ENCODE measurements around the gene TPX2.
"Not testable (repeated sequence)": the region's sequence is repeated elsewhere in the genome, so short reads cannot be mapped to it uniquely, and the experiment has no call there.

TPX2 gene

DNA sequence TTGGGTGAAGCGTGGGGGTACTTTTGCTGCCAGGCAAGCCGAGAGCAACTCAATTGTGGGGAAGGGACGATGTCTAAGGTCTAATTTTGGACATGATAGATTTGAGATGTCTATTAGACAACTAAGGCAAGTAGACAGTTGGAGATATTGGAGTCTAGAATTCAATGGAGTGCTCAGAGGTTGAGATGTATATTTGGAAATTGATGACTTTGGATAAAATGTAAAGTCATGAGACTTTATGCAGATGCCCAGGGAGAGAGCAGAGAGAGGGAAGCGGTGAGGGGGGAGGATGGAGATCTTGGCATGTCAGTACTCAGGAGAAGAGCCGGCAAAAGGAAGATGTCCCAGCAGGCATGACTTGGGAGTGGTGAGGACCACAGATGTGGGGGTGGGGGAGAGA lies 87.0 kb downstream of the TPX2 start:
- TF ChIP-seq, protein P1, sequence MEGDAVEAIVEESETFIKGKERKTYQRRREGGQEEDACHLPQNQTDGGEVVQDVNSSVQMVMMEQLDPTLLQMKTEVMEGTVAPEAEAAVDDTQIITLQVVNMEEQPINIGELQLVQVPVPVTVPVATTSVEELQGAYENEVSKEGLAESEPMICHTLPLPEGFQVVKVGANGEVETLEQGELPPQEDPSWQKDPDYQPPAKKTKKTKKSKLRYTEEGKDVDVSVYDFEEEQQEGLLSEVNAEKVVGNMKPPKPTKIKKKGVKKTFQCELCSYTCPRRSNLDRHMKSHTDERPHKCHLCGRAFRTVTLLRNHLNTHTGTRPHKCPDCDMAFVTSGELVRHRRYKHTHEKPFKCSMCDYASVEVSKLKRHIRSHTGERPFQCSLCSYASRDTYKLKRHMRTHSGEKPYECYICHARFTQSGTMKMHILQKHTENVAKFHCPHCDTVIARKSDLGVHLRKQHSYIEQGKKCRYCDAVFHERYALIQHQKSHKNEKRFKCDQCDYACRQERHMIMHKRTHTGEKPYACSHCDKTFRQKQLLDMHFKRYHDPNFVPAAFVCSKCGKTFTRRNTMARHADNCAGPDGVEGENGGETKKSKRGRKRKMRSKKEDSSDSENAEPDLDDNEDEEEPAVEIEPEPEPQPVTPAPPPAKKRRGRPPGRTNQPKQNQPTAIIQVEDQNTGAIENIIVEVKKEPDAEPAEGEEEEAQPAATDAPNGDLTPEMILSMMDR (conservative IDR thresholded peaks at IDR 0.05; ENCODE audit: low read length) = no peak
- no peak overlapping the region for H3K4me3 ChIP-seq (ENCODE audit: low read length)
- no peak for DNase-seq (ENCODE audit: low read depth)

DNA sequence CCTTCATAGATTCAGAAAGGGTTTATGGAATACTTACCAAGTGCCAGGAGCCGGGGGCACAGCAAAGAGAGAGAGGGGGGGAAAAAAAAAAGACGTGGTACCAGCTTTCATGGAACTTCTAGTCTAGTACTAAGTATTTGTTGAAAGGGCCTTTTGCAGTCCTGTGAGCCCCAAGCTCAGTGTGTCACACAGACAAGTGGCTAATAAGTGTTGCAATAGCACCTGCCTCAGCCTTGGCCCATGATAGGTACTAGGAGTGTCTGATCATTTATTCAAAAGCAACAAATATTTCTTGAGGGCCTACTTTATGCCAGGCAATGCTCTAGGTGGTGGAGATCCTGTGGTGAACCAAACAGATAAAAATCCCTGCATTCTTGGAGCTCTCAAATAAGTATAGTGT lies 88.0 kb downstream of the TPX2 start:
- no peak overlapping the region for H3K4me3 ChIP-seq (ENCODE audit: low read length)
- no peak for DNase-seq (ENCODE audit: low read depth)
- TF ChIP-seq, protein P1 (conservative IDR thresholded peaks at IDR 0.05; ENCODE audit: low read length) = no peak

DNA sequence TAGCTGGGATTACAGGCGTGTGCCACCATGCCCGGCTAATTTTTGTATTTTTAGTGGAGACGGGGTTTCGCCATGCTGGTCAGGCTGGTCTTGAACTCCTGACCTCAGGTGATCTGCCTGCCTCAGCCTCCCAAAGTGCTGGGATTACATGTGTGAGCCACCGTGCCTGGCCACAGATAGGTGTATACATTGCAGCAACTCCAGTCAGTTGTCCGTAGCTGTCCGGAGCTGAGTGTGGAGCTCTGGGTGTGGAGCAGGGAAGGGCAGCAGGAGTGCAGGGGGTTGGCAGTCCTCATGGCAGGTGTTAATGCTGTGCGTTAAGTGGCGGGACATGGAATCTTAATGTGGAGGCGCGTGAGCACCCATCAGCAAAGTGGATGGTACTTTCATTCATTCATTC lies 88.9 kb downstream of the TPX2 start:
- not testable (repeated sequence) for H3K4me3 ChIP-seq (ENCODE audit: low read length); DNase-seq (ENCODE audit: low read depth)

DNA sequence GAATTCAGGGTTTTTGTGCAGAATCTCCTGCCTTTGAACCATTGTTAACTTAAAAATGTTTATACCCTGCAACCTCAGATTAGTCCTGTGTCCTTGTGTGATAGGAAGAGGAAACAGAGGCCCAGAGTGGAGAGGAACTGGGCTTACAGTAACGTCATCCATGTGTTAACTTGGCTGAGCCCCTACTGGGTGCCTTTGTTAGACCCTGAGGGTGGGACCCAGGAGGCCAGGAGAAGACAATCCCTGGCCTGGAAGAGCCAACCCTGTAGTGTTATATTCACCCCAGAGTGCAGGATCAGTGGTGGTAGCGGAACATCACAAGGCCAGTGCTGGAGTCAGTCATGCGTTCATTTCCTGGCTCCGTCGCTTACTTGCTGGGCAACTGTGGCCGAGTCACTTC lies 90.6 kb downstream of the TPX2 start:
- no peak overlapping the region for H3K4me3 ChIP-seq (ENCODE audit: low read length)
- TF ChIP-seq, protein P1 (conservative IDR thresholded peaks at IDR 0.05; ENCODE audit: low read length) = no peak
- no peak for DNase-seq (ENCODE audit: low read depth)

DNA sequence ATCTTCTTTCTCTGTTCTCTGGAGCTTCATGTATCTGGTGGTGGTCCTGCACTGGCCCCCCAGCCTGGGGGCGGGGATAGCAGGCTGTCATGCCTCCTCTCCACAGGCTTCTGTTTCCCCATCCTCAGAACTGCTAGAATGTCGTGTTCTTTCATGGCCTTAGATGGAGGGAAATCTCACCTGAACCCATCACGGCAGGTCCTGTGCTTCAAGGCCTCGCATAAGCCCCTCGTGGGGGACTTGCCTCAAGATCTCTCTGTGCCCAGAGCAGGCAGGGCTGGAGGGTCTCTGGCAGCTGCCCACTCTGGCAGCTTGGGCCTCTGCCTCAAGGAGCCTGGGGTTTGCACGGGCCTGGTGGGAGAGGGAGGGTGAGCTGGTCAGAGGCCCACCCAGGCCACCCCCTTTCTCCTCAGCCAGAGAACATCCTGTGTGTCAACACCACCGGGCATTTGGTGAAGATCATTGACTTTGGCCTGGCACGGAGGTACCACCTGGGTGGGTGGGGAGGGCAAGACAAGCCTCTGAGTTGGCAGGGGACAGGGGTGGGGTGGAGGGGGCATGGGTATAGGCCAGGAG lies 91.4 kb downstream of the TPX2 start:
- TF ChIP-seq, protein P1 (conservative IDR thresholded peaks at IDR 0.05; ENCODE audit: low read length) = no peak
- DNase-seq (ENCODE audit: low read depth) = no peak

DNA sequence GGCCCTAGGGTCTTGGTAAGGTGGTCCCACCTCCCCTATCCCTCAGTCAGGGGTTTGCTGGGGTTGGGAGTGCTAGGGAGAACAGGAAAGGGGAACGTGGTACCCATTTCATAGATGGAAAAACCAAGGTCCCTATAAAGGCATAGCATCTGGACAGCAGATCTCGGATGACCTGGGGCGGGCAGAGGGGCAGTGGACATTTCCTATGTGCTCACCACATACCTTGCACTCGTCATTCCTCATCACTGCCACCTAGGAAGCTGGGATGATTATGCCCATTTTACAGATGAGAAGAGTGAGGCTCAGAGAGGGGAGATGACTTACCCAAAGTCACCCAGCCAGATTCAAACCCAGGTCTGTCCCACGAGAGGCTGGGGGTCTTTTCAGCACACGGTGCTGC lies 92.1 kb downstream of the TPX2 start:
- DNase-seq (ENCODE audit: low read depth) = no peak
- TF ChIP-seq, protein P1 (conservative IDR thresholded peaks at IDR 0.05; ENCODE audit: low read length) = no peak
- no peak overlapping the region for H3K4me3 ChIP-seq (ENCODE audit: low read length)

More for the DNA sequence above, 91.4 kb downstream of the TPX2 start:
- no peak overlapping the region for H3K4me3 ChIP-seq (ENCODE audit: low read length)

- no peak for DNase-seq (ENCODE audit: low read depth)
- TF ChIP-seq, protein P1 (conservative IDR thresholded peaks at IDR 0.05; ENCODE audit: low read length) = no peak
- no peak overlapping the region for H3K4me3 ChIP-seq (ENCODE audit: low read length)
Observed at GRCh38 chr20:31831771-31832306, 92.7 kb downstream of the TPX2 start.

Measured in AG10803 (cell line).